Measurements from ENCODE around the gene TMEM79.

Gene TMEM79, protein sequence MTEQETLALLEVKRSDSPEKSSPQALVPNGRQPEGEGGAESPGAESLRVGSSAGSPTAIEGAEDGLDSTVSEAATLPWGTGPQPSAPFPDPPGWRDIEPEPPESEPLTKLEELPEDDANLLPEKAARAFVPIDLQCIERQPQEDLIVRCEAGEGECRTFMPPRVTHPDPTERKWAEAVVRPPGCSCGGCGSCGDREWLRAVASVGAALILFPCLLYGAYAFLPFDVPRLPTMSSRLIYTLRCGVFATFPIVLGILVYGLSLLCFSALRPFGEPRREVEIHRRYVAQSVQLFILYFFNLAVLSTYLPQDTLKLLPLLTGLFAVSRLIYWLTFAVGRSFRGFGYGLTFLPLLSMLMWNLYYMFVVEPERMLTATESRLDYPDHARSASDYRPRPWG

DNA sequence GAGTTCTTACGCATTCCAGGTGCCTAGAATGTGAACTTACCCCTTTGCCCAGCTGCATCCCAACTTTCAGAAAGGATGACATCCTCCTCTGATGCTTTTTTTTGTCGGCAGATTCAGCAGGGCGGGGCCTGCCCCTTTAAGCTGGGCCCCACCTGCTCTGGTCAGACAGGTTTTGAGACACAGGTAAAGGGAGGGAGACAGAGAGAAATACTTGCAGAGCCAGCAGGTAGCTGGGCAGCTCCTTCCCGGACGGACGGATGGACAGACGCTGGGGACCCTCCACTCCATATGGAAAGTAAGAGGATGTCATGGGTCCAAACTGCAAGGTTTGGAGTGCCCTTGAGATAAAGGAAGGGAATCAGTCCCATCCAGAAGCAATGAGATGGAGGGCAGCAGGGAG, at the start of gene TMEM79:
Gene TMEM79, plus strand, starts transcription at position 214 of the 400 bp plus-strand sequence. CDS start 902 bp downstream, outside the sequence.
- DNase-seq (ENCODE audit: low read depth): no peak

DNA sequence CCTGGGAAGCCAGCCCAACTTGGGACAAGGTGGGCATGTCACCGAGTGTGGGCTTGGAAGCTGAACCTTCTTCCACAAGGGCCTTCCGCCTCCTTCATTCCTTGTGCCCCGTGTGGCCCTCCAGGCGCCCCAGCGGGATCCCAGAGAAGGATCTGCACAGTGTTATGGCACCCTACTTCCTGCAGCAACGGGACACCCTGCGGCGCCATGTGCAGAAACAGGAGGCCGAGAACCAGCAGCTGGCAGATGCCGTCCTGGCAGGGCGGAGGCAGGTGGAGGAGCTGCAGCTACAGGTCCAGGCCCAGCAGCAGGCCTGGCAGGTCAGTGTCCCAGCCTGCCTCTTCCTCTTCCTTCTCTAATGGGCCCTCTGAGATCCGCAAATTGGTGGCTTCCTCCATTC, 48.0 kb upstream of the TMEM79 start:
- DNase-seq (ENCODE audit: low read depth): no peak

DNA sequence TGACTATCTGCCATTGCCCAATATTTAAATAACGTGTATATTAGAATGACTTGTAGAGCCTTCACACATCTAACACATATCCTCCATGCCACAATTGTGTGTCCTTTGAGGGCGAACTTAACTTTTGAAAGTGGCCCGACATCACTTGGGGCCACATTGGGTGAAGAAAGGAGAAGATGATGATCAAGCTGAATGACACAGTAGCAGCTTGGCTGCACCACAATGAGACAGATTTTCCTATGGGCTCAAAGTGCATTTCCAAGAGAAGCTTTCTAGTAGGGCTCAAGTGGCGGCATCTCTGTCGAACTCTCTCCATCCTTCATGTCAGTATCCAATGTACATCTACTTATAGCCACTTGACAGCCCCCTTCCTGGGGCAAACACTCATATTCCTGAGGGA, 45.9 kb upstream of the TMEM79 start:
- DNase-seq (ENCODE audit: low read depth): no peak

DNA sequence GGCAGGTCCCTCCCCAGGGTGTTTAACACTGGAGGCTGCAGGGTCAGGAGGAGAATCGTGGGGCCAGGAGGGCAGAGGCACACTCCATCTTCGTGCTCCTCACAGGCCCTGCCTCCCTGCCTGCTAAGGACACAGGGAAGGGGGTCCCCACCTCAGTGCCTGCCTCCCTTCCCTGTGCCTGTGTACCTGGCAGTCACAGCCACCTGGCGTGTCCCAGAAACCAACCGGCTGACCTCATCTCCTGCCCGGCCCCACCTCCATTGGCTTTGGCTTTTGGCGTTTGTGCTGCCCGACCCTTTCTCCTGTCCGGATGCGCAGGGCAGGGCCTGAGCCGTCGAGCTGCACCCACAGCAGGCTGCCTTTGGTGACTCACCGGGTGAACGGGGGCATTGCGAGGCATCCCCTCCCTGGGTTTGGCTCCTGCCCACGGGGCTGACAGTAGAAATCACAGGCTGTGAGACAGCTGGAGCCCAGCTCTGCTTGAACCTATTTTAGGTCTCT, 42.8 kb upstream of the TMEM79 start:
- no peak for DNase-seq (ENCODE audit: low read depth)

- no peak for DNase-seq (ENCODE audit: low read depth)
Observed at GRCh38 chr1:156241926-156242325, 42.2 kb upstream of the TMEM79 start, which contains the start of gene BGLAP. TSS of gene BGLAP (plus strand) at chr1:156242184. CDS start at chr1:156242232, 48 bp downstream.

GRCh38 chr1:156242738-156243137, 41.4 kb upstream of the TMEM79 start:
- DNase-seq (ENCODE audit: low read depth): no peak

DNA sequence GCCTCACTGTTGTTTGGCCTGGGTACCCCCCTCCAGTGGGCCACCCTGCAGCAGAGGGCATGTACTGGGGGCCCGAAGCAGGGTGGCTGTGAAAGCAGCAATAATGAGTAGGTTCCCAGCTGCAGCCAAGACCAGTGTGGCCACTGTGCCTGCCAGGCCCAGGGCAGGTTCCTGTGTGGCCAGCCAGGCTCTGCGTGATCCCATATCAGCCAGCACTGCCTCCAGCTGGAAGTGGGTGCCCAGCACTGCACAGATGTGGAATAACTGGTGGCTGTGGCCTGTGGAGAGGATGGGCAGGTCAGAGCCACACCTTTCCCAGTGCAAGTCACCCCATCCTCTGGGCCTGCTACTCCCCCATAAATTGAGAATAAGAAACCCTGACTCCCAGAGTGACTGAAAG, 40.0 kb upstream of the TMEM79 start:
- DNase-seq (ENCODE audit: low read depth): no peak

DNA sequence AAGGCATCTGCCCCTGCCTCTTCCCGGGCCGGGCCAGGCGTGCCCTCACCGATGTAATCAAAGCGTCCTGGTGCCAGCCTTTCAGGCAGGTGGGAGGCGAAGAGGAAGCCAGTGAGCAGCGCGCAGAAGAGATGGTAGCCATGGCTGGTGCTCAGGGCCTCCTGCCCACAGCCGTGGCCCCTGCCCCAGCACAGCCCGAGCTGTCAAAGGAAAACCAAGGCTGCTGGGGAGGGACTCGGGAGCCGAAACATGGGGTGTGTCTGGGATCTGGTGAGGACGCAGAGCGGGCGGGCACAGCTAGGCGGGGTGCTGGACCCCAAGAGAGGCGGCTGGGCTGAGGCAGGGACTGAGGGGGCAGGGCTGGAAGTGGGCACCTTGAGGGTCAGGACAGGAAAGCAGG, 39.4 kb upstream of the TMEM79 start:
- no peak for DNase-seq (ENCODE audit: low read depth)

DNA sequence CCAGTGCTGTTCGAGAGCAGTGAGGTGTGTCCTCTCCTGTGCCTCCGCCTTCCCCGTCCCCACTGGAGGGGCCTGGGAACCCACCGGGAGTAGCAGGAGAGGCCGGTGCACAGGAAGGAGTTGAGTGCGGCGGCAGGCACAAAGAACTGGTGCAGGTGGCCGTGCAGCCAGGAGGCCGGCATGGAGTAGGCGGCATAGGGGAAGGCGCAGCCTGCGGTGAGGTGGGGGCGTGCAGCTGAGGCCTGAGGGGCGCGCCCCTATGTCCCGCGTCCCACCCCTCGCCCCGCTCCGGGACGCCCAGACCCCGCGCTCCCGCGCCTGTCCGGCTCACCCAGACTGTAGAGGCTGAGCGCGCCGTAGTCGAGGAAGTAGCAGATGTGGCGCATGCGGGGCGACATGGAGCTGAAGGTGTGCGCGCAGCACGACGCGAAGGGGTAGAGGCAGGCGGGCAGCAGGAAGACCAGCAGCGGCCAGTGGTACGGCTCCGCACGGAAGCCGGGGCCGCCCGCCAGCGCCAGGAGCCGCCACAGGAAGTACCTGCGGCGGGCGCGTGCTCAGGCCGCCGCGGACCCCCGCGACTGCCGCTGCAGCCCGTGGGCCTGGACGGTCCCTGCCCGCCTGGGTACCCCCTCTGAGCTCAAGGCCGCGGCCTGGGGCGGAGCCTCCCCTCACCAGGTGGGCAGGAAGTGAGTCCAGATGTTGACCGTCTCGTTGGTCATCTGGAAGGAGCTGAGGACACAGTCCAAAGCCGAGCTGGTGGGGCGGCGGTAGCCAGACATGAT, 38.5 kb upstream of the TMEM79 start:
- no peak for DNase-seq (ENCODE audit: low read depth)

- DNase-seq (ENCODE audit: low read depth): no peak
Observed at GRCh38 chr1:156246241-156246780, 37.8 kb upstream of the TMEM79 start.

DNA sequence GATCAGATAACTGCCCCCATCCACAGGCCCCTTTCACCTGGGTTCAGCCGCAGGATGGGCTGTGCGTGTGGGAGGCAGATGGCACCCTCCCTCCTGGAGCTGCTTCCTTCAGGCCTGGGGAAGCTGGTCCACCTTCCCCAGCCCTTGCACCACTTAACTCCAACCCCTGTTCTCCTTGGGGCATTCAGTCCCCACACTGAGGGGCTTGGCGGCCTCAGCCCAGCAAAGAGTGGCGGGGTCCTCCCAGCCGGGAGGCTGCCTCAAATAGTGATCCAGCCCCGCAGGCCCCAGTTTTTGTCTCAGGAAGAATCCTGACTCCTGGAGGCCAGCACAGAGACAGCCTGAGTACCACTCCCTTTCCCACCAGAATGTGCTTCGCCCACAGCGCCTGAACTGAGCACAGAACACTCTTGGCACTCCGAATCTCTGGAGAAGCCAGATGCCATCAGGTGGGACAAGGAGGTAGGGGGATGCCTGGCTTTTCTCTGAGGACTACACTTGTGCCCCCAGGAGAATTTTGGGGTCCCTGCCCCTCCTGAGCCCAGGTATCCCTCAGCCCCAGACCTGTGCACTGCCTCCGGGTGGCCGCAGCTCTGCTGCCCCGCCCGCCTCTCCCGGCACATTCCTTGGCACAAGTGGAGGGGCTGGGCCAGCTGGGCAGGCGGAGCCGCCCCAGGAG, 37.2 kb upstream of the TMEM79 start:
- no peak for DNase-seq (ENCODE audit: low read depth)

DNA sequence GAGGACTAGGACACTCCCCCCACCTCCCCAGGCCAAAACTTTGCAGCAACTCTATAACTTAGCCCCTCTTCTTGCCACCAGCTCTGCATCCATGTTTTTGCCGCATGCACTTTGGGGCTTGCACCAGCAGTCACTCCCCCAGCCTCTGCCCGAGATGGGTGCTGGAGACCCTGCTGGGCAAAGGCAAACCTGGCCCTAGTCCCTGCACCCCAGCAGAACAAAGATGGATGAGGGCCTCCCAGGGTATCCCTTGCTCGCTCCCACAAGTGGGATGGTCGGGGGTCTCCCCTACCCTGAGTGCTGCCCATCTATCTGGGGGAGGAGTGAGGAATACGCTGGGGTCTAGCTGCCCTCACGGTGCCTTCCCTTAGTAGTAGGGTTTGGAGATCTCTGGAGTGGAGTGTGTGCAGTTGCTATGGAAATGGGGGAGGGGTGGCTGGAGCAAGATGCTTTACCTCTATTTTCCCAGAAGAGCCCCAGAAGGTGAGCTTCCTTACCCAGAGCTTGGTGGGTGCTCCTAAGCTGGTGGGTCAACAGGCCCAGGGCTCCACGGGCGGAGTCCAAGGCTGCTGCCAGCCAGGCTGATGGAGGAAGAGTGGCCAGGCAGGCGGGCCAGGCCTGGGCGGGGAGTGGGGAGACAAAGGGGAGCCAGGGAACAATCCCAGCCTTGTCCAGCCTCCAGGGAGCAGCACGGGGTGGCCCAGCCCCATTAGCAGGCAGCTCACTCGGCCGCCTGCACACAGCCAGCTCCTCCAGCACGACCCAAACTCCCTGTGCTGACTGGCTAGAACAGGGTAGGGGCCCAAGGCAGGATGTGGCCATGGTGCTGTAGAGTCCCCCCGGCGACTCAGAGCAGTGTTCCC, 36.4 kb upstream of the TMEM79 start, which contains the start of gene PAQR6:
Gene PAQR6, minus strand, starts transcription at position 597 of the 863 bp plus-strand sequence. CDS start 1,325 bp downstream, outside the sequence.
- DNase-seq (ENCODE audit: low read depth): no peak

GRCh38 chr1:156248323-156248683, 35.8 kb upstream of the TMEM79 start:
- no peak for DNase-seq (ENCODE audit: low read depth)

DNA sequence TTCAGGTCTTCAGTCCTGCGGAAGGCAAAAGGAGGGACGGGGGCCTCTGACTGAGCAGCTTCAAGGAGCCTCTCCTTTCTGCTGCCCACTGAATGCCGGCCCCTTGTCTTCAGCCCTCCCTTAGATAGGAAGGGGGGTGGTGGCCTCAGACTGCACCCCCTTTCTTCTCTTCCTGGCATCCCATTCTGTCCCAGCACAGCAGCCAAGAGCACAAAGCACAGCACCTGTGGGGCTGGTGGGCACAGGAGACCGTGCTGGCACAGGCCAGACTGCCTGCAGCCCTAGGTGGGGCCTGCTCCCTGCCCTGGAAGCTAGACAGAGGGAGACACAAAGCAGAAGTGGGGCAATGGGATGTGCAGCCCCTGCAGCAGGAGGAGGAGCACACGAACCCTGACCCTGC, 34.5 kb upstream of the TMEM79 start:
- DNase-seq (ENCODE audit: low read depth): no peak

GRCh38 chr1:156251527-156251926, 32.6 kb upstream of the TMEM79 start:
- no peak for DNase-seq (ENCODE audit: low read depth)

DNA sequence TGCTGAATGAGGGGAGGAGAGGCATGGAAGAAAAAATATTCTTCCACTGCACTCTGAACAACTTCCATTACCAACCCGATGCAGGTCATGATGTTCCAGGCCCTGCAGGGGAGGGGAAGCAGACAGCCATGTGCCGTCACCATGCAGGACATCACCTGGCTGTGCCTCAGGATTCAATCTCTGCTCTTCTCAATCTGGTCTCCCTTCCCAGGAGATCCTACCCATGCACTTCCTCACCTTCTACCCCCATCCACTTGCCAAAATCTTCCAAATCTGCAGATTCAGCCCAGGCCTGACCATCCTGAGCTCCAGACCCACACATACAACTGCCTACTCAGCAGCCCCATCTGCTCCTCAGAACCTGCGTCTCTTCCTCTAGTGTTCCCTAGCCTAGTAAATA, 30.5 kb upstream of the TMEM79 start:
- DNase-seq (ENCODE audit: low read depth): no peak

DNA sequence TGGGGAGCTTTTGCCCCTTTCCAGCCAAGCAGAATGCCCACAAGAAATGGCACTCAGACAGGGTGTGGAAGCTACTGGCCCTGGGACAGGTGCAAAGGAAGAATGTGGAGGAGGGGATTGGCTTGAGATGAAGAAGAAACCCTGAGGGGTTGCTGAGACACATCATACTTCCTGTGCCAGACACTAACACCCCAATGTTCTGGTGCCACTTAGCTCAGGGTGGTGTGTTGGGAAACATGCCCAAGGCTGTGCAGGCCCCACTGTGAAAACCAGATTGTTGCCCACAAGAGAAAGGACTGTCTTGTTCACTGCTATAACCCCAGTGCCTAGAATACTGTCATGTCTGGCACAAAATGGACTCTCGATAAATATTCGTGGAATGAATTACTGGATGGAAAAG, 26.4 kb upstream of the TMEM79 start:
- DNase-seq (ENCODE audit: low read depth): no peak

GRCh38 chr1:156258859-156259258, 25.3 kb upstream of the TMEM79 start:
- DNase-seq (ENCODE audit: low read depth): no peak

- DNase-seq (ENCODE audit: low read depth): no peak
Observed at GRCh38 chr1:156259805-156260204, 24.3 kb upstream of the TMEM79 start.

DNA sequence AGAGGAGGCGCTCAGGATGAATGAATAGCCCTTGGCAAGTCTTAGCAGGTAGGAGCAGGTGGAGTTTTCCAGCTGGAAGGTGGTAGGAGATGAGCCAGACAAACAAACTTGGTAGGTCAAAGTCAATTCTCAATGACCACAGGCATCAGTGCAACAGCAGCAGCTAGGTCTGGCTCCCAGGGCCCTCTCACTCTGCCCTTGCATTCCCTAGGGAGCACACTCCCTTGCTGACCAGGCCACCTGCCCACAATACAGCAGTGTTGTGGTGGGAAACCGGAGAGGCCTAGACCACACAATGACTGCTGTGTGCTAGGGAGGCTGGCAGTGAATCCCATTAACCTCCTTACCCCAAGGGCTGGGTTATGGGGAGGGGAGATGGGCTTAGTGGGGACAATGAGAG, 23.2 kb upstream of the TMEM79 start:
- DNase-seq (ENCODE audit: low read depth): no peak
